Measurements from ENCODE around the gene DCAF8.

The DCAF8 gene

GRCh38 chr1:160168016-160168415 is 94.3 kb downstream of the DCAF8 start:
- H3K36me3 ChIP-seq, result no peaks in the 10 kb centered on the region
- no peaks in the 10 kb centered on the region for H3K9me3 ChIP-seq (ENCODE audit: severe bottlenecking)
- H3K27ac ChIP-seq, result no peak overlapping the region
- H3K4me3 ChIP-seq (ENCODE audit: low read depth, low read length), result no peak overlapping the region
- TF ChIP-seq CTCF (IDR thresholded peaks at IDR 0.05; ENCODE audit: low read depth, low read length), result no peak
- DNase-seq, result no peak
- no peaks in the 10 kb centered on the region for H3K27me3 ChIP-seq (ENCODE audit: insufficient read depth, low read depth, severe bottlenecking)

DNA sequence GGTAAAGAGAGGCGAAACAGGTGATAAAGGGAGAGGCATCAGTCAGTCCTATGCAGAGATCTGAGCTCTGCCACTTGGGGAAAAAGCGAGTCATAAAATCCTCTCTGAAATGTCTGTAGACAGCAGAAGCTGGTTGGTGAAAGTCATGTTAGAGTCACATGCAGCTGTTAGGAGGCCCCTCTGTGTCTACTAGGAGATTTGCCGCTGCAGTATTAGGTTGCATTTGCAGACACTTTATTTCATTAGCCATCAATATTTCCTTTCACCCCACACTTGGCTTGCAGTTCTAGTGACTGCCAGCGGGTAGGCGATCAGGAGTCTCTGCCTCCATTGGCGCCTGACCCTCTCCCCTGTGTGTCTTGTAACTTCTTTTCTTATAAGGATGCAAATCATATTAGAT is 94.8 kb downstream of the DCAF8 start:
- no peak overlapping the region for H3K4me3 ChIP-seq (ENCODE audit: low read depth, low read length)
- no peaks in the 10 kb centered on the region for H3K9me3 ChIP-seq (ENCODE audit: severe bottlenecking)
- TF ChIP-seq CTCF (IDR thresholded peaks at IDR 0.05; ENCODE audit: low read depth, low read length), result peak; percentile 39; the same call in 1 of the 2 replicates
- no peaks in the 10 kb centered on the region for H3K36me3 ChIP-seq
- H3K27ac ChIP-seq, result no peak overlapping the region
- no peaks in the 10 kb centered on the region for H3K27me3 ChIP-seq (ENCODE audit: insufficient read depth, low read depth, severe bottlenecking)
- DNase-seq, result no peak

- TF ChIP-seq CTCF (IDR thresholded peaks at IDR 0.05; ENCODE audit: low read depth, low read length), result no peak
- H3K36me3 ChIP-seq, result no peaks in the 10 kb centered on the region
- no peaks in the 10 kb centered on the region for H3K9me3 ChIP-seq (ENCODE audit: severe bottlenecking)
- H3K27ac ChIP-seq, result no peak overlapping the region
- no peak for DNase-seq
- no peaks in the 10 kb centered on the region for H3K27me3 ChIP-seq (ENCODE audit: insufficient read depth, low read depth, severe bottlenecking)
- no peak overlapping the region for H3K4me3 ChIP-seq (ENCODE audit: low read depth, low read length)
Observed at GRCh38 chr1:160167056-160167455, 95.3 kb downstream of the DCAF8 start.

DNA sequence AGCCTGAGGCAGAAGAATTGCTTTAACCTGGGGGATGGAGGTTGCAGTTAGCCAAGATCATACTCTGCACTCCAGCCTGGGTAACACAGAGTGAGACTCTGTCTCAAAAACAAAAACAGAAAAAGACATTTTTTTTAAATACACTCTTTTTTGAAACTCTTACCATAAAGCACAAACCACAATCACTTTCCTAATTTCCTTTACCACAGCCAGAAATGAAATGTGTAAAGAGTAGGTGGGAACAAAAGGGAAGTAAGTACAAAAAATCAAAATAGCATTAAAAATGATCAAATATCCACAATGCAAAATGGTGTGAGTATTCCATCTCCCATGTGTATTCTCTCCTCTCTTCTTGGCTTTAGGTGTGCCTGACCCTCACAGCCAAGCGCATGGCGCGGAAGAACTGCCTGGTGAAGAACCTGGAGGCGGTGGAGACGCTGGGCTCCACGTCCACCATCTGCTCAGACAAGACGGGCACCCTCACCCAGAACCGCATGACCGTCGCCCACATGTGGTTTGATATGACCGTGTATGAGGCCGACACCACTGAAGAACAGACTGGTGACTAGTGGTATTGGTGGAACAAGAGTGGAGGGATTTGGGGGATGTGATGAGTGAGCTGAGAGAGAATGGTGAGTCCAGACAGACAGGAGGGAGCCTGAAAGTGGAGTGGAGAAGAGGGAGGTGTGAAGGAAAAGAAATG is 96.0 kb downstream of the DCAF8 start:
- no peak for TF ChIP-seq CTCF (IDR thresholded peaks at IDR 0.05; ENCODE audit: low read depth, low read length)
- H3K27me3 ChIP-seq (ENCODE audit: insufficient read depth, low read depth, severe bottlenecking), result no peaks in the 10 kb centered on the region
- H3K4me3 ChIP-seq (ENCODE audit: low read depth, low read length), result no peak overlapping the region
- H3K27ac ChIP-seq, result no peak overlapping the region
- DNase-seq, result no peak
- no peaks in the 10 kb centered on the region for H3K9me3 ChIP-seq (ENCODE audit: severe bottlenecking)
- H3K36me3 ChIP-seq, result no peaks in the 10 kb centered on the region

Measured in WERI-Rb-1 (cell line).